ENCODE measurements around the gene GSE1.

Gene GSE1

GRCh38 chr16:85605051-85605911 lies 7.8 kb upstream of the GSE1 start:
- no peak for DNase-seq (ENCODE audit: low read depth in 2 of 2)

- no peak for DNase-seq (ENCODE audit: low read depth in 2 of 2)
Measured at GRCh38 chr16:85605912-85606841, 6.9 kb upstream of the GSE1 start.

- no peak for DNase-seq (ENCODE audit: low read depth in 2 of 2)
Measured at GRCh38 chr16:85606904-85607303, 6.2 kb upstream of the GSE1 start.

GRCh38 chr16:85607321-85607765 lies 5.8 kb upstream of the GSE1 start:
- DNase-seq (ENCODE audit: low read depth in 2 of 2): no peak

- DNase-seq (ENCODE audit: low read depth in 2 of 2): no peak
Measured at GRCh38 chr16:85607796-85608514, 5.2 kb upstream of the GSE1 start.

GRCh38 chr16:85608515-85608885 lies 4.6 kb upstream of the GSE1 start:
- DNase-seq (ENCODE audit: low read depth in 2 of 2): no peak

GRCh38 chr16:85608887-85609286 lies 4.2 kb upstream of the GSE1 start:
- no peak for DNase-seq (ENCODE audit: low read depth in 2 of 2)

- no peak for DNase-seq (ENCODE audit: low read depth in 2 of 2)
Measured at GRCh38 chr16:85609539-85609938, 3.6 kb upstream of the GSE1 start.

- DNase-seq (ENCODE audit: low read depth in 2 of 2): no peak
Measured at GRCh38 chr16:85610059-85610445, 3.1 kb upstream of the GSE1 start.

GRCh38 chr16:85610446-85611193 lies 2.5 kb upstream of the GSE1 start:
- DNase-seq (ENCODE audit: low read depth in 2 of 2): peak; percentile 83 to 84

- no peak for DNase-seq (ENCODE audit: low read depth in 2 of 2)
Measured at GRCh38 chr16:85611194-85611443, 2.0 kb upstream of the GSE1 start.

- DNase-seq (ENCODE audit: low read depth in 2 of 2): no peak
Measured at GRCh38 chr16:85611444-85612190, 1.5 kb upstream of the GSE1 start.

- no peak for DNase-seq (ENCODE audit: low read depth in 2 of 2)
Measured at GRCh38 chr16:85612191-85612800, 826 bp upstream of the GSE1 start.

GRCh38 chr16:85613604-85614337 lies 649 bp downstream of the GSE1 start:
- no peak for DNase-seq (ENCODE audit: low read depth in 2 of 2)

GRCh38 chr16:85614338-85615013 lies 1.4 kb downstream of the GSE1 start:
- no peak for DNase-seq (ENCODE audit: low read depth in 2 of 2)

- DNase-seq (ENCODE audit: low read depth in 2 of 2): peak in 1 of 2 donors; percentile 20
Measured at GRCh38 chr16:85615014-85615851, 2.1 kb downstream of the GSE1 start.

GRCh38 chr16:85615852-85616606 lies 2.9 kb downstream of the GSE1 start:
- DNase-seq (ENCODE audit: low read depth in 2 of 2): peak; percentile 59 to 66
